ENCODE measurements around the gene TTC21A. TPM values are rescaled to one million over a fixed set of nuclear protein-coding genes. Genes with fewer than 3 reads are reported as not detected.

The TTC21A gene
- total and polyA plus RNA-seq, 2 experiments from 2014 or later = 1.8 to 2.0 TPM

DNA sequence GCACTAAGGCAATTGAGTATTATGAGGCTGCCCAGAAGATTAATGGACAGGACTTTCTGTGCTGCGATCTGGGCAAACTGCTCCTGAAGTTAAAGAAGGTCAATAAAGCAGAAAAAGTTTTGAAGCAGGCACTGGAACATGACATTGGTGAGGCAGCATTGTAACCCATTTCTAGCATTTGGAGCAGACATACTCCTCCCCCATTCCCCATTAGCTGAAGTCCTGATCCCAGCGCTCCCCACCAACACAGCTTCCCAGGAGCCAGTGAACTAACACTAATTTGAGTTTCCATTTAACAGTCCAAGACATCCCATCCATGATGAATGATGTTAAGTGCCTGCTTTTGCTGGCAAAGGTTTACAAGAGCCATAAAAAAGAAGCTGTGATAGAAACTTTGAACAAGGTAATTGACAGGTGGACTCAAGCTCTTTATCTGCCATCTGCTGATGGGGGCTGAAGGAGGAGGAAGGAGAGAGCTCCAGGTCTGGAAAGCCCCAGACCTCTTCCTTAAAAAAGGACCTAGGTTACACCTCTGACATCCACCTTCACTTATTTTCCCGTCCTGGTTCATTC is 23.3 kb downstream of the TTC21A start (continued):
- TF ChIP-seq REST (IDR thresholded peaks at IDR 0.05; ENCODE audit: unreplicated experiment) = no peak
- TF ChIP-seq, protein P1, sequence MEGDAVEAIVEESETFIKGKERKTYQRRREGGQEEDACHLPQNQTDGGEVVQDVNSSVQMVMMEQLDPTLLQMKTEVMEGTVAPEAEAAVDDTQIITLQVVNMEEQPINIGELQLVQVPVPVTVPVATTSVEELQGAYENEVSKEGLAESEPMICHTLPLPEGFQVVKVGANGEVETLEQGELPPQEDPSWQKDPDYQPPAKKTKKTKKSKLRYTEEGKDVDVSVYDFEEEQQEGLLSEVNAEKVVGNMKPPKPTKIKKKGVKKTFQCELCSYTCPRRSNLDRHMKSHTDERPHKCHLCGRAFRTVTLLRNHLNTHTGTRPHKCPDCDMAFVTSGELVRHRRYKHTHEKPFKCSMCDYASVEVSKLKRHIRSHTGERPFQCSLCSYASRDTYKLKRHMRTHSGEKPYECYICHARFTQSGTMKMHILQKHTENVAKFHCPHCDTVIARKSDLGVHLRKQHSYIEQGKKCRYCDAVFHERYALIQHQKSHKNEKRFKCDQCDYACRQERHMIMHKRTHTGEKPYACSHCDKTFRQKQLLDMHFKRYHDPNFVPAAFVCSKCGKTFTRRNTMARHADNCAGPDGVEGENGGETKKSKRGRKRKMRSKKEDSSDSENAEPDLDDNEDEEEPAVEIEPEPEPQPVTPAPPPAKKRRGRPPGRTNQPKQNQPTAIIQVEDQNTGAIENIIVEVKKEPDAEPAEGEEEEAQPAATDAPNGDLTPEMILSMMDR (conservative IDR thresholded peaks at IDR 0.05; ENCODE audit: low read depth in 2 of 2) = no peak
- TF ChIP-seq, protein P2, sequence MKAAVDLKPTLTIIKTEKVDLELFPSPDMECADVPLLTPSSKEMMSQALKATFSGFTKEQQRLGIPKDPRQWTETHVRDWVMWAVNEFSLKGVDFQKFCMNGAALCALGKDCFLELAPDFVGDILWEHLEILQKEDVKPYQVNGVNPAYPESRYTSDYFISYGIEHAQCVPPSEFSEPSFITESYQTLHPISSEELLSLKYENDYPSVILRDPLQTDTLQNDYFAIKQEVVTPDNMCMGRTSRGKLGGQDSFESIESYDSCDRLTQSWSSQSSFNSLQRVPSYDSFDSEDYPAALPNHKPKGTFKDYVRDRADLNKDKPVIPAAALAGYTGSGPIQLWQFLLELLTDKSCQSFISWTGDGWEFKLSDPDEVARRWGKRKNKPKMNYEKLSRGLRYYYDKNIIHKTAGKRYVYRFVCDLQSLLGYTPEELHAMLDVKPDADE (IDR thresholded peaks at IDR 0.05) = no peak
- TF ChIP-seq NANOG (IDR thresholded peaks at IDR 0.05; ENCODE audit: borderline replicate concordance) = no peak
- TF ChIP-seq JUNB (IDR thresholded peaks at IDR 0.05; ENCODE audit: unreplicated experiment) = no peak

DNA sequence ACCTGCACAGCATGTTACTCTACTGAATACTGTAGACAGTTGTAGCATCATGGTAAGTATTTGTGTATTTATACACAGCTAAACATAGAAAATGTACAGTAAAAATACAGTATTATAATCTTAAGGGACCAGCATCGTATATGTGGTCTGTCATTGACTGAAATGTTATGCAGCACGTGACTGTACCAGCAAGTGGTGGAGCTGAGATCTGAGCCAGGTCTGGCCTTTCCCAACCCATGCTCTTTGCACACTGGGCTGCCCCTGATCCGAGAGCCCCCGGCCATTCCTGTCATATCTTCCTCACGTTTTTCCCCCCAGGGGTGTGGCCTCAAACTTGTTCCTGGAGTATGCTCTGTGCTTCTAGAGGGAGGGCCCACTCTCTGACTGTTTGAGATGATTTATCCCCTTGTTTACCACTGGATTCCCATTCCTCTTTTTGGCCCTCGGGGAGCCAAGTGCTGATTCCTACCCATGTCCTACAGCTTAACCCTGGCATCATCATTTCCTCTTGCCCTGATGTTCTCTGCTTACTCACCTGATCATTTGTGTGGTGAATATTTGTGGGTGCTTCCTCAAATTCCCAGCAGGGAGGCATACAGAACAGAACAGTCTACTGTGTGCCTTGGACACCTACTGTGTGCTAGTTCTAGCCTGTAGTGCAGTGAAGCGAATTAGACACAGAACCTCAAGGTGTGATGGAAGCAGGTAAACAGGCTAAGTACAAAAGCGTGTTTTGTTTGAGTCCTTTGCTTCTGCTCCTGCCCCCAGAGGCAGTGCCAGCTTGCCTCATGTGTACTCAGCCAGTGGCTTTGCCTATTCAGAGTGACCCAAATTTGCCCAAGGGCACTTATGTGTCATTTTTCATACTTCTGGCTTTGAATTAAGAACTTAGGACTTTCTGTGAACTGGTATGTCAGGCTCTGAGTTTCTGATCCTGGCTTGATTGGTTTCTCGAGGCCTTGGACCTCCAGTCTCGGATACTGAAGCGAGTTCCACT is 24.9 kb downstream of the TTC21A start:
- Mint-ChIP-seq H3K36me3 (ENCODE audit: low read depth) (no peaks in the 10 kb centered on the region), H3K27ac (no peak overlapping the region), H3K9me3 (no peaks in the 10 kb centered on the region), H3K4me3 (no peak overlapping the region), H3K27me3 (ENCODE audit: insufficient read depth, low read depth, poor library complexity) (peaks cover 5% of the 10 kb centered on the region), H3K4me1 (peaks cover under 1% of the 10 kb centered on the region; the same call in 2 of the 3 replicates)
- Histone ChIP-seq H4K20me1 (replicated peaks; ENCODE audit: insufficient read depth) (no peaks in the 10 kb centered on the region), H3F3A (replicated peaks; ENCODE audit: low read depth) (no peaks in the 10 kb centered on the region), H3K27ac (ENCODE audit: low read depth) (no peak overlapping the region), H3K79me2 (replicated peaks; ENCODE audit: insufficient read depth) (no peaks in the 10 kb centered on the region), H3K9me2 (ENCODE audit: insufficient read depth) (no peaks in the 10 kb centered on the region), H3K27me3 (ENCODE audit: insufficient read depth) (no peaks in the 10 kb centered on the region), H2AFZ (no peak overlapping the region), H3K36me3 (ENCODE audit: insufficient read depth) (no peaks in the 10 kb centered on the region), H3K4me3 (no peak overlapping the region), H3K4me2 (no peak overlapping the region), H3K4me1 (ENCODE audit: insufficient read depth) (no peaks in the 10 kb centered on the region)
- ATAC-seq (no peak), DNase-seq (ENCODE audit: low spot score) (no peak)
- no peak for TF ChIP-seq EZH2 (IDR thresholded peaks at IDR 0.05; ENCODE audit: low read depth, unreplicated experiment)
- TF ChIP-seq REST (IDR thresholded peaks at IDR 0.05; ENCODE audit: unreplicated experiment) = no peak
- no peak for TF ChIP-seq ZNF331 (CRISPR knock-in tag; IDR thresholded peaks at IDR 0.05; ENCODE audit: low read depth)
- no peak for TF ChIP-seq POLR2AphosphoS5 (IDR thresholded peaks at IDR 0.05; ENCODE audit: low read depth)

All from GM23338 (cell line).